HUDEP-2 (cell line): Measurements from ENCODE around the gene PPIL3.
"Not testable (repeated sequence)": the region's sequence is repeated elsewhere in the genome, so short reads cannot be mapped to it uniquely, and the experiment has no call there.

ENCODE experiments used
- DNase-seq, 76 experiments: peaks; one replicate each; lab custom pipeline; 2025; ENCODE audit not compliant: unreplicated experiment in 76 of 76; lab: John Stamatoyannopoulos, UW

The PPIL3 gene

DNA sequence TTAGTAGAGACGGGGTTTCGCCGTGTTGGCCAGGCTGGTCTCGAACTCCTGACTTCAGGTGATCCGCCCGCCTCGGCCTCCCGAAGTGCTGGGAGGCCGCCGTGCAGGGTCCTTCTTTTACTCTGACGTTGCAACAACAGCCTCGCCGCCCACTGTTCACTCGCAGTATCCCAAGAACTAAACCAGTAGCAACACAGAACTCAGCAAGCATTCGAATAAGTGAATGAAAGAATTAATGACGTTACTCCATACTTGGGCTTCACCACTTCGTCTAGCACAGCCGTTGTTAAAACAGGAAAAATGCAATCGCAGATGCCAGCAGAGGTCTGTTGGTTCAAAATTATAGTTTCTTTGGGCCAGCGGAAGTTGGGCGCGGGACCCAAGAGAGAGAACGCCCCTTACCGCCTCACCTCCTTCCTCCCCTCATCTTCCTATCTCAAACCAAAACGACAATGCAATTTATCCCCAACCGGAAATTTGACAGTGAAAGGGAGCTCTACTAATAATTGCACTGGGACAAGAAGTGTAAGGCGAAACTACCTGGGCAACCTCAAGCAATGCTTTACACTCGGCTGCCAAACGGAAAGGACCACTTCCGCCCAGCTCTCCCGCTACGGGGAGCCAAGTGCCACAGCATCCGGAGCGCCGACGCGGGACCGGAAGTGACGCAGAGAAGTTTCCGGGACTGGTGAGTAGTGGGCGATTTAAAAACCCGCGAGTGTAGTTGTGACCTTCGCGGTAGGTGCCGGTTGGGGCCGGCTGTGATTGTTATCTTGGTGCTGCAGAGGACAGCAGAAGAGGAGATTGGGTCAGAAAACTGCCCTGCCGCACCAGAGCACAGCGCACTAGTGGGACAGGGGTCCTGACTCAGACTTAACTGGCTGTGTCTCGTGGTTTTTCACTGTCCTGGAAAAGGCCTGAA, at the start of gene PPIL3, which contains the start of gene NIF3L1:
Gene PPIL3 (minus strand): TSS at position 374 of the 922 bp plus-strand sequence. CDS start 1,462 bp downstream, outside the sequence.
Gene NIF3L1 (plus strand): TSS at position 668 of the 922 bp plus-strand sequence. CDS start 2,573 bp downstream, outside the sequence.
- DNase-seq = peak; percentile 33 to 97 (median 93)

DNA sequence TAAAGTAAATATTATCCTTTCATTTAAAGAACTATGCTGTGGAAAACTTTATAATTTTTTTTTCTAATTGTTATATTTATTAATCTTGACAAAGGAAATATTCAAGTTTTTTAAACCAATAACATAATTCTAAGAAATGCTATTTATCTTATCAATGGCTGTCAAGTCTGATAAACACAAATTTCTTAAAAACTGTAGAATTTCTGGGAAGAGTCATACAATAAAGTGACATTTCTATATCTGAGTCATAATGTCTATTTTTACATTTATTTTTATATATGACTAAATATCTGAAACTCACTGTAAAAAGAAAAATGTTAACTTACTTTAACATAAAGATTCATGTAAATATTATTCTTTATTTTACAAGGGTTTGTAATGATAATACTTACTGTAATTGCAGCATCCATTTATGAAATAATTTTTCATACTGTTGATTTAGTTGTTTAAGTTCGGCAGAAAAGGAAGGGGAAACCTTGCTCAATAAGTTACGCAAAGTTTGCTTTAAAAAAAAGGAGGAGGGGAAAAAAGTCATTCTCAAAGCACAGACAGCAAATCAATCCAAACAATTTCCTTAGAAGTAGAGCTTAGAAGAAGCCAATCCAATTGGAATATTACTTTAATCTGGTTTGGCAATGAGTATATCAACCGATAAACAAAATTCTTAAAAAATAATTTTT, 42.2 kb upstream of the PPIL3 start:
- peak in 1 of 76 experiments; percentile 25 for DNase-seq

- no peak for DNase-seq
Measured at GRCh38 chr2:200929334-200930249, 40.7 kb upstream of the PPIL3 start.

DNA sequence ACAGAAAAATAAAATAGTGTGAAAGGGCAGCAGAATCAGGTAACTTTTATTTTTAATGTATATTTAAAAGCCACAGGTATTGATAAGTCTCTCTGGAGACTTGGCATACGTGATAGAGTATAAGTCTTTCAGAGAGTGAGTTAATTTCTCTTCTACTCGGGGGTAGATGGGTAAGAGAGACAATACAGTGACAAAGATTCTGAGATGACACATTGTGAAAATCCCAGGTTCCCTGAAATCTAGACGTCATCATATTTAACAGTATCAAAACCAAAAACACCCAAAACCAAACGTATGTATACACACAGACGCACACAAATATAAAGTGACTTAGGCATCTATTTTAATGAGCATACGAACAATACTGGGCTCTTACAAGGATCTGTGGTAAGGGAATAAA, 33.6 kb upstream of the PPIL3 start:
- no peak for DNase-seq

GRCh38 chr2:200913654-200914053, 24.8 kb upstream of the PPIL3 start:
- DNase-seq = no peak

DNA sequence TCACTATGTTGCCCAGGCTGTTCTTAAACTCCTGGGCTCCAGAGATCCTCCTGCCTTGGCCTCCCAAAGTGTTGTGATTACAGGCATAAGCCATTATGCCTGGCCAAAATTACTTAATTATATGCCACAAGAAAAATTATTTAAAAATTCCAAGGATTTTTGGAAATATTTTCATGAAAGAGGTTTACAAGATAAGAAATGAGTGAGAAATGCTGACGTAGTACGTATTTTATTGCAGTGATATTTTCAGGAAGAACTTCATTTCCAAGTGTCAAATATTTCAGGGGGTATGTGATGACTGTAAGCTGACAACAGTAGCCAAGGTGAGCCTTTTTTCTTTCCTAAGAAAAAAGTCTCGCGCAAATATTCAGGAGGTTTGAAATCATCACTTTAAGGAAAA, 21.1 kb upstream of the PPIL3 start:
- no peak for DNase-seq

DNA sequence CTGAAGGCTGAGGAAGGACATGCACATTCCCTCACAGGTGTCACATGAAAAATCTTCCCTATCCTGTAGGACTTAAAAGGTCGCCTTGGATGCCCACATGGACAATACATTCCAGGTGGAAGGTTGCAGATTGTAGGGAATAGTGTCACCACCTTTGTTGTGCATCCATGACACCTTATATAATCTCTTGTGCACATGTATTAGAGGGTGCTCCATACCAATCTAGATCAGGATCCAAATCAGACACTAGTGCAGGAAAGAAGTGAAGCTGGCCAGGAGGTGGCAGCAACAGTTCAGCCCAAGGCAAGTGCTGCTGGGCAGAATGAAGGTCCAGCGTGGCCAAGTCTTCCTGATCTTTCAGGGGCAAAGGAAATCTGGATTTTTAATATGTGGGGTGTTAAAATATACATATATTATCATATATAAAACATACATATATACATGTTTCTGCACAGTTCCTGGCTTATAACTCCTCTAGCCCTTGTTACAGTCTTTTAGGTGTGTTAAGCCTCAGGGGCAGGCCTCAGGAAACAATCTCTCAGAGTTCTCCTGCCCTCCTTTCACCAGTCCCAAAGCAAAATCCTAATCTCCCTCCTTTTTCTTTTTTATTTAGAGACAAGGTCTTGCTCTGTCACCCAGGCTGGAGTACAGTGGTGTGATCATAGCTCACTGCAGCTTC, 16.9 kb upstream of the PPIL3 start:
- peak in 67 of 76 experiments; percentile 2 to 75 (median 53) for DNase-seq

- peak in 72 of 76 experiments; percentile 6 to 85 (median 62) for DNase-seq
Measured at GRCh38 chr2:200901459-200902072, 12.7 kb upstream of the PPIL3 start.

DNA sequence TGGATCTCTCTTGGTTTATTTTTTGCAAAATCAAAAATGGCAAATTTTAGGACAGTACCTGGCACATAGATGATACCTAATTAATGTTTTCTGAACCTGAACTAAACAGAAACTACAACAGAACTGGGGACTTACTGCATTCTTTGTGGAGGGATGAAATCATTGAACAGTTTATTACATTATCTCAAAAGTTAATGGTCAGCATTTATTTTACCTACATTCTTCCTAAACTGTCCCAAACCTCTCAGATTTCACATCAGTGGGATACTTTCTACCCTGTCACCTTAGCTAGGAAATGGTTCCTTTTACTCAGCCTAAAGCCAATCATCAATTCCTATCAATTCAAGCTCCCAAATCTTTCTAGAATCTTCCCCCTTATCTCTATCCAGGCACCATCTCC, 10.6 kb upstream of the PPIL3 start:
- no peak for DNase-seq

DNA sequence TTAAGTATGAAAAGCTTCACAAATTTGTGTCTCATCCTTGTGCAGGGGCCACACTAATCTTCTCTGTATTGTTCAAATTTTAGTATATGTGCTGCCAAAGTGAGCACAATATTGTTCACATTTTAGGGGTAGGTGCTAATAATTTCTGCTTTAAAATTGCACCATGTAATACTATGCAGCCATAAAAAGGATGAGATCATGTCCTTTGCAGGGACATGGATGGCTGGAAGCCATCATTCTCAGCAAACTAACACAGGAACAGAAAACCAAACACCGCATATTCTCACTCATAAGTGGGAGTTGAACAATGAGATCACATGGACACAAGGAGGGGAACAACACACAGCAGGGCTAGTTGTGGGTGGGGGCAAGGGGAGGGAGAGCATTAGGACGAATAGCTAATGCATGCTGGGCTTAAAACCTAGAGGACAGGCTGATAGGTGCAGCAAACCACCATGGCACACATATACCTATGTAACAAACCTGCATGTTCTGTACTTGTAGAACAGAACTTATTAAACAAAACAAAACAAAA, 7.1 kb downstream of the PPIL3 start:
- DNase-seq = not testable (repeated sequence)

- no peak for DNase-seq
Measured at GRCh38 chr2:200878289-200878880, 10.5 kb downstream of the PPIL3 start.

- DNase-seq = peak in 2 of 76 experiments; percentile 11 to 13
Measured at GRCh38 chr2:200877443-200877842, 11.4 kb downstream of the PPIL3 start.

DNA sequence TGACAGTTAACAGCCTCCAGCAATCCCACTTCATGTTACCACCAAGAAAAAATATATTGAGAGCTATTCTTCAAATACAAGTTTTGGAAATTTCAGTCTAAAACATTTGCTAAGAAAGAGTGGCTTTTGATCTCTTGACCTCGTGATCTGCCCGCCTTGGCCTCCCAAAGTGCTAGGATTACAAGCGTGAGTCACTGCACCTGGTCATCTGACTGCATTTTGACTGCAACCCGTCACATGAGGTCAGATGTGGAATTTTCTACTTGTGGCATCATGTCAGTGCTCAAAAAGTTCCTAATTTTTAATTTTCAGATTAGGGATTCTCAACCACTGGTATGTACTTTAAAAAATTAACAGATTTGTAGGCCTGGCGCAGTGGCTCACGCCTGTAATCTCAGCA, 15.3 kb downstream of the PPIL3 start:
- DNase-seq = no peak

DNA sequence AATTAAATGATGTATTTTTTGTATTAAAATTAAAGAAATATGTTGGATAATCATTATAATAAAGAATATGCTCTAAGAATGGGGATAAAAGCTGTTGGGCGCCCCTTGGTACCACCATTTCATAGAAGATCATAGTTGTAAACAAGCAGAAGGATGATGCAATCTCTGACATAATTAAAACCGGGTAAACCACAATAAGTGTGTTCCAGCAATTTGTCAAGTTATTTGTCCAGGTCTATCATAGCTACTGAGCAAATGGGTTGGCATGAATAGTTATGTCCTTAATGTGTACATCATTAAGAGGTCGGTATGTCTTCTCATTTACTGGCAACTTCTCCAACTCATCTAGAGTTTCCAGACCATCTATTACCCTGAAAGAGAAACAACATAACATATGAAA, 17.7 kb downstream of the PPIL3 start:
- no peak for DNase-seq

DNA sequence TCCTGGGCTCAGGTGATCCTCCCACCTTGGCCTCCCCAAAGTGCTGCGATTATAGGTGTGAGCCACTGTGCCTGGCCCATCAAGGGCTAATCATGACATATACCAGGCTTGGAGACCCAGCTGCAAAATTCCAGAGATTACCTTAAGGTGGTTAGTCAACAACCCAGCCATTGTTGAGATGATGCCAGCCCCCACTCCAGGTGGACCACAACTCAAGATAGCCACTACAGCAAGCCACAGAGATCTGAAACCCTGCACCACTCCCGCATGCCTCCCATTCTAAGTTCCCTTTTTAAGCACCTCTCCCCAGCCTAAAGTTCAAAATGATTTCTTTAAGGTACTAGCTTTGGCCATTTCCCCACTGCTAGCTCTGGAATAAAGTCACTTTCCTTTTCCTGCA, 19.9 kb downstream of the PPIL3 start:
- DNase-seq = peak in 7 of 76 experiments; percentile 9 to 47 (median 25)

- peak in 75 of 76 experiments; percentile 39 to 94 (median 84) for DNase-seq
Measured at GRCh38 chr2:200864176-200865034, 24.5 kb downstream of the PPIL3 start, which contains the start of gene CLK1. Gene CLK1, minus strand, starts transcription at chr2:200864658. Its CDS starts 2,796 bp downstream, at chr2:200861862.

DNA sequence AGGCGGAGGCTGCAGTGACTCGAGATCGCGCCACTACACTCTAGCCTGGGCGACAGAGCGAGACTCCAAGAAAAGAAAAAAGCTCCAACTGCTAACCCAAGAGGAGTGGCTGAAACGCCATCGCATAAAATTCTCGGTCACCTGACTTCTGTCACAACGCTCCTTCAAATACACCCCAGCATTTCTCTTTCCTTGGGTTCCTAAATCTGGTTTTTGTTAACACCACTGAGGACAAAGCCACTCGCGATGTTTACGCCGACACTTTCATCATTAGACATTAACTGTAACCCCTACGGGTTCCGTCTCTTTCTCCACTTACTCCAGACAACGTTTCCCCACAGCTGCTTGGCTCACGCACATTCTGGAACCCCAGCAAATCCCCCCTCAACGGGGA, 25.1 kb downstream of the PPIL3 start:
- peak in 3 of 76 experiments; percentile 5 to 26 (median 20) for DNase-seq
